ENCODE results near the gene ITIH6.
"Not testable (repeated sequence)": the region's sequence is repeated elsewhere in the genome, so short reads cannot be mapped to it uniquely, and the experiment has no call there.

Gene ITIH6, protein sequence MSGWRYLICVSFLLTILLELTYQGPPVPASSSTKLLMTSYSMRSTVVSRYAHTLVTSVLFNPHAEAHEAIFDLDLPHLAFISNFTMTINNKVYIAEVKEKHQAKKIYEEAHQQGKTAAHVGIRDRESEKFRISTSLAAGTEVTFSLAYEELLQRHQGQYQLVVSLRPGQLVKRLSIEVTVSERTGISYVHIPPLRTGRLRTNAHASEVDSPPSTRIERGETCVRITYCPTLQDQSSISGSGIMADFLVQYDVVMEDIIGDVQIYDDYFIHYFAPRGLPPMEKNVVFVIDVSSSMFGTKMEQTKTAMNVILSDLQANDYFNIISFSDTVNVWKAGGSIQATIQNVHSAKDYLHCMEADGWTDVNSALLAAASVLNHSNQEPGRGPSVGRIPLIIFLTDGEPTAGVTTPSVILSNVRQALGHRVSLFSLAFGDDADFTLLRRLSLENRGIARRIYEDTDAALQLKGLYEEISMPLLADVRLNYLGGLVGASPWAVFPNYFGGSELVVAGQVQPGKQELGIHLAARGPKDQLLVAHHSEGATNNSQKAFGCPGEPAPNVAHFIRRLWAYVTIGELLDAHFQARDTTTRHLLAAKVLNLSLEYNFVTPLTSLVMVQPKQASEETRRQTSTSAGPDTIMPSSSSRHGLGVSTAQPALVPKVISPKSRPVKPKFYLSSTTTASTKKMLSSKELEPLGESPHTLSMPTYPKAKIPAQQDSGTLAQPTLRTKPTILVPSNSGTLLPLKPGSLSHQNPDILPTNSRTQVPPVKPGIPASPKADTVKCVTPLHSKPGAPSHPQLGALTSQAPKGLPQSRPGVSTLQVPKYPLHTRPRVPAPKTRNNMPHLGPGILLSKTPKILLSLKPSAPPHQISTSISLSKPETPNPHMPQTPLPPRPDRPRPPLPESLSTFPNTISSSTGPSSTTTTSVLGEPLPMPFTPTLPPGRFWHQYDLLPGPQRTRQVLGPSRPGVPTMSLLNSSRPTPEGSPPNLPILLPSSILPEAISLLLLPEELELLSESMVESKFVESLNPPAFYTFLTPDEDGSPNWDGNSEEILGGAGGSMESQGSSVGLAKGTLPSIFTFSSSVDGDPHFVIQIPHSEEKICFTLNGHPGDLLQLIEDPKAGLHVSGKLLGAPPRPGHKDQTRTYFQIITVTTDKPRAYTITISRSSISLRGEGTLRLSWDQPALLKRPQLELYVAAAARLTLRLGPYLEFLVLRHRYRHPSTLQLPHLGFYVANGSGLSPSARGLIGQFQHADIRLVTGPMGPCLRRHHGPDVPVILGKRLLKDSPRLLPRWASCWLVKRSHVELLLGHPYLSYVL

DNA sequence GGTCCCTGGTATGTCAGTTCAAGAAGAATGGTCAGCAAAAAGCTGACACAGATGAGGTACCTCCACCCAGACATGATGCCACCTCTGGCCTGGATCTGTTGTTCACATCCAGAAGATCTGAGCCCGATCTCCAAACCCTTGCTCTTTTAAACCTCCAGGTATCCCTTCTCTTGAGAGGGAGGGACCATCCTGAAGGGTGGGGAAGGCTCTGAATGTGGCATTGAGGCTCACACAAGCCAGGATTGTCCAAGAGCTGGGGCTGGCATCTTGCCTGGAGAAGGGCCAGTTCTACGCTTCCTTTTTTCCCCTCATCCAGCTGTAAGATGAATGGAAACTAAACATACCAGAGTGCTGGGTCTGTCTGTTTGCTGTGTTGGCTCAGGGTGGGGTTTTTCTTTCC lies at the start of gene ITIH6:
Gene ITIH6 (minus strand): TSS at position 119 of the 400 bp plus-strand sequence. CDS start 45 bp downstream, at position 74.
- Mint-ChIP-seq H3K9me3 (no peaks in the 10 kb centered on the region), H3K27me3 (no peaks in the 10 kb centered on the region), H3K27ac (no peak within 1 kb of the TSS), H3K4me1 (no peaks in the 10 kb centered on the region), H3K36me3 (no peaks in the 10 kb centered on the region), H3K4me3 (no peak within 1 kb of the TSS)

DNA sequence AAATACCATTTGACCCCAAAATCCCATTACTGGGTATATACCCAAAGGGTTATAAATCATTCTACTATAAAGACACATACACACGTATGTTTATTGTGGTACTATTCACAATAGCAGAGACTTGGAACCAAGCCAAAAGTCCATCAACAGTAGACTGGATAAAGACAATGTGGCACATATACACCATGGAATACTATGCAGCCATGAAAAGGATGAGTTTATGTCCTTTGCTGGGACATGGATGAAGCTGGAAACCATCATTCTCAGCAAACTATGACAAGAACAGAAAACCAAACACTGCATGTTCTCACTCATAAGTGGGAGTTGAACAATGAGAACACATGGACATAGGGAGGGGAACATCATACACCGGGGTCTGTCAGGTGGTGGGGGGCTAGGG lies 49.6 kb upstream of the ITIH6 start:
- not testable (repeated sequence) for H3K27me3 Mint-ChIP-seq, H3K36me3 Mint-ChIP-seq, H3K4me1 Mint-ChIP-seq, H3K27ac Mint-ChIP-seq, H3K4me3 Mint-ChIP-seq, H3K9me3 Mint-ChIP-seq

DNA sequence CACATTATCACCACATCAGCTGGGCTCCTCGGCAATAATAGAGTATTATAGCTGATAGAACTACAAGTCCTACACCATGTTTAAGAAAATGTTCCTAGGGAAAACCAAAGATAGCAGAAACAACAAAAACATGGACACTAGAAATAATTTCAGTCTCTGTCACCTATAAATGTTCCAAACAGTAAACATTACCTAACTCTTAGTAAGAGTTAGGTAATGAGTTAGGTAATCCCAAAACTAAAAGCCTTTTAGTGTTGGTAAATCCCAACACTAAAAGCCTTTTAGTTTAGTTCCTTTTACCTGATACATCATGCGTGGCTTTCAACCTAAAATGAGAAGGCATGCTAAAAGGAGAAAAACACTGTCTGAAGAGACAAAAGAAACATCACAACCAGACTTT lies 45.0 kb upstream of the ITIH6 start:
- Mint-ChIP-seq H3K4me1 (no peaks in the 10 kb centered on the region), H3K27ac (no peak overlapping the region), H3K9me3 (no peaks in the 10 kb centered on the region), H3K27me3 (no peaks in the 10 kb centered on the region), H3K36me3 (no peaks in the 10 kb centered on the region), H3K4me3 (no peak overlapping the region)

DNA sequence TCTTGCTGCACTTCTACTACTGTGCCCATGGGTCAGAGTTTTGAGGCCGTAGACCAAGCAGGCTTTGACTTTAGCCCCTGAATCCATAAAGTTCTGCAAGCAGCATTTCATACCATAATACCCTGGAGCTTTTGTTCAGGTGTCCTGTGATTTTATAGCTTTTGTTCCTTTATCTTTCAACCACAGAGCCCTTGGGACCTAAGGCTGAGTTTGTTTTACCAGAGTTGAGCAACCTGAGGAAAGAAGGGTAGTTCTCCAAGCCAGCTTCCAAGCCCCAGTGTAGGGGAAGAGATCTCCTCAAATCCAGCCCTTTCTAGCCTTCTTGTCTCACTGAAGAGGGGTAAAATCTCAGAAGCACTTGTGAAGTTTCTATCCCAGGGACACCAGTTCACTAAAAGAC lies 44.6 kb upstream of the ITIH6 start:
- H3K4me3 Mint-ChIP-seq: no peak overlapping the region
- no peaks in the 10 kb centered on the region for H3K9me3 Mint-ChIP-seq
- H3K4me1 Mint-ChIP-seq: no peaks in the 10 kb centered on the region
- H3K27ac Mint-ChIP-seq: no peak overlapping the region
- H3K27me3 Mint-ChIP-seq: no peaks in the 10 kb centered on the region
- no peaks in the 10 kb centered on the region for H3K36me3 Mint-ChIP-seq

DNA sequence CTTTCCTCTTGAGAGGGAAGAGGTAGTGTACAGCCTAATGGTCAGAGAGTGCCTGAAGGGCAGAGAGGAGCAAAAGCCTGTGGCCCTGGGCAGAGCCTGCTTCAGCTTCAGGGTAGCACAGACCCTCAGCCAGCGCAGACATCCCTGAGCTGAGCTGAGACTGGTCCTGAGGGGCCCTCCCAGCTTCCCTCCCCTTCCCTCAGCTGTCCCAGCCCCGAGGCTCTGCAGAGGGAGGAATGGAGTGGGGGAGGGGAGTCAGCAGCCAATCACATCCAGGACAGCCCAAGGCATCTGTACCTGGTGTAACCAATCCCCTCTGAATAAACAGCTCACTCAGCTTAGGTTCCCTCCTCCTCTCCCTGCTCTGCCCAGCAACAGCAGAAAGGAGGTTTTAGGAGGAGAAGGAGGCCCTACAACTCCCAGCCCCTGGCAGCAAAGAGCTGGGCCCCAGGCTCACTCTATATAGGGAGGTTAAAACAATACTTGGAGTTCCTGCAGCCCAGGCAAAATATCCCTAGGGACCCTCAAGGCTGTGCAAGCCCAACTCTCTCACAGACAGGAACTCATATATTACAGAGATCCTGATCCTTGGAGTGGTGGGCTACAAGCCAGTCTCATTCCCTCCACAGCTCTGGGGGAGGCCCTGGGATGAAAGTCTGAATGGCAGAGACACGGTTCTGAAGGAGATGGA lies 43.3 kb upstream of the ITIH6 start:
- H3K9me3 Mint-ChIP-seq, H3K36me3 Mint-ChIP-seq, H3K27ac Mint-ChIP-seq, H3K4me3 Mint-ChIP-seq, H3K27me3 Mint-ChIP-seq, H3K4me1 Mint-ChIP-seq: not testable (repeated sequence)

DNA sequence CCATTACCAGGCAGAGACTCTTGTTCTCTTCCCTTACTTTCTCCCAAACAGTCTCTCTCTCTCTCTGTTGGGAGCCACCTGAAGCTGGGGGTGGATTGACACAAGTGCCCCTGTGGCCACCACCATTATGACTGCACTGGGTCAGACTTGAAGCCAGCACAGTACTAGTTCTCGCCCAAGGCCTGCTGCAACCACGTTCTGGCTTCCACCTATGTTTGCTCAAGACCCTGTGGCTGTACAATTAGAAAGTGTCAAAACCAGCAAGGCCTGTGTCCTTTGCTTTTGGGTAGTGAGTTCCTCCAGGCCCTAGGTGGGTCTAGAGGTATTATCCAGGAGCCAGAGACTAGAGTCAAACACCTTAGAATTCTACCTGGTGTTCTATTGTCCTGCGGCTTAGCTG lies 40.5 kb upstream of the ITIH6 start:
- Mint-ChIP-seq H3K36me3 (no peaks in the 10 kb centered on the region), H3K9me3 (no peaks in the 10 kb centered on the region), H3K27ac (no peak overlapping the region), H3K4me3 (no peak overlapping the region), H3K27me3 (no peaks in the 10 kb centered on the region), H3K4me1 (no peaks in the 10 kb centered on the region)

DNA sequence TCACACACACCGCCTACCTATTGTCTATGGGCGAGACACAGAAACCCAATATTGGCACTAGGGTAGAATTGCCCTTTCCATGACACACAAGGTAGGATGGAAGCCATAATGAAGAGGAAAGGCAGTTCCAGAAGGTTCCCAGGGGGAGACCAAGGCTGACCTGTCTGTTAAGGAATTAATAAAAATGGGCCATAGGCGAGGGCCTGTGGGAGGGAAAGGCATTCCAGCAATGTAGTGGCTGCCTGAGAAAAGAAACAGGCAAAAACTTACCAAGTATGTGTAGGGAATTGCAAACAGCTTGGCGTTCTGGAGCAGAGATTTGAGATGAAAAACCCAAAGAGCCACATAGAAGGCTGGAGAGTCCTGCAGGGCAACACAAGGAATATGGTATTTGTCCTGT lies 28.5 kb upstream of the ITIH6 start:
- H3K9me3 Mint-ChIP-seq: no peaks in the 10 kb centered on the region
- no peaks in the 10 kb centered on the region for H3K36me3 Mint-ChIP-seq
- H3K27ac Mint-ChIP-seq: no peak overlapping the region
- H3K27me3 Mint-ChIP-seq: no peaks in the 10 kb centered on the region
- H3K4me1 Mint-ChIP-seq: peaks cover 4% of the 10 kb centered on the region
- no peak overlapping the region for H3K4me3 Mint-ChIP-seq

DNA sequence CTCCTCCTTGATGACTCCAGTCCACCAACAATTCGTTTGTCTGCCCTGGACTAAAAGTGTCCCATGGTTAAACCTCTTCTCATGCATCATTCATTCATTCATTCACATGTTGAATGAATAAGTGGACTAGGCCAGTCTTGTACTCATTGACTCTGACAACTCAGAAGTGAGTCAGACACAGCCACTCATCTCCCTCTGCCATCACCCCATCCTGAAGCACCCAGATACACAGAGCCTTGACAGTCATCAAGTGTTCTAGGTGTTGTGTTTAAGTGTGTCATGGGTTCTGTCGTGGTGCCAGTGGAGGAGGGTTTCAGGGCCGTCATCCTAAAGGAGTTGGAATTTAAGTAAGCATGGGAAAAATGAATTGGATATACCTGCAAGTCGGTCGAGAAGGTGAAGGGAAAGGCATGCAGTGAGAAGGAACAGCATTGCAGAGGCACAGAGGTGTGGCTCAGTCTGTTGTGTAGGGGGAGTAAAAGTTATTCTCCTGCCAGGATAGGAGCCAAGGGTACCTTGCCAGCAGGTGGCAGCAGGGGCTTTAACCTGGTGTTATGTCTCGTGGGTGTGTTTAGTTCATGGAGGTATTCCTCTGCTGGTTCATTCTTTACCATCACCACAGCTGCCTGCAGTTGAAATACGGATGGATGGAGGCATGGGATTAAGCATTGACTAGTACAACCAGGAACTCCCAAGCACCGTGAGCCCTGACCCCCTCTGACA lies 27.8 kb upstream of the ITIH6 start:
- Mint-ChIP-seq H3K9me3 (no peaks in the 10 kb centered on the region), H3K4me3 (no peak overlapping the region), H3K27ac (no peak overlapping the region), H3K36me3 (no peaks in the 10 kb centered on the region), H3K4me1 (peaks cover 4% of the 10 kb centered on the region), H3K27me3 (no peaks in the 10 kb centered on the region)

DNA sequence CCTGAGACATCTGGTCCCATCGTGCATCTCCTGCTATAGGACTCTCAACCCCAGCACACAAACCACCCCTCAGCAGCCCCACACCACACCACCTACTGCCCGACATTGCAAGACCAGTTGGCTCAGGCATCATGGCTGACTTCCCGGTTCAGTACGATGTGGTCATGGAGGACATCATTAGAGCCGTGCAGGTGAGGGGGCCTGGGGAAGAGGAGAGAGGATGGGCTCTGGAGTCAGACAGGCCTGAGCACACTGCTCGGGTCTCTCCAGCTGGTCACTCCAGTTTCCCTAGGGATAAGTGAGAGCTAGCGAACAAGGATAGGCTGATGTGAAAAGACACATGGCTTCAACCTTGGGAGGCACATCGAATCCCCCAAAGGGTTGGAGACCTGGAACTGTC lies 26.7 kb upstream of the ITIH6 start:
- Mint-ChIP-seq H3K4me1 (peaks cover 4% of the 10 kb centered on the region), H3K9me3 (no peaks in the 10 kb centered on the region), H3K4me3 (no peak overlapping the region), H3K27ac (no peak overlapping the region), H3K36me3 (no peaks in the 10 kb centered on the region), H3K27me3 (no peaks in the 10 kb centered on the region)

DNA sequence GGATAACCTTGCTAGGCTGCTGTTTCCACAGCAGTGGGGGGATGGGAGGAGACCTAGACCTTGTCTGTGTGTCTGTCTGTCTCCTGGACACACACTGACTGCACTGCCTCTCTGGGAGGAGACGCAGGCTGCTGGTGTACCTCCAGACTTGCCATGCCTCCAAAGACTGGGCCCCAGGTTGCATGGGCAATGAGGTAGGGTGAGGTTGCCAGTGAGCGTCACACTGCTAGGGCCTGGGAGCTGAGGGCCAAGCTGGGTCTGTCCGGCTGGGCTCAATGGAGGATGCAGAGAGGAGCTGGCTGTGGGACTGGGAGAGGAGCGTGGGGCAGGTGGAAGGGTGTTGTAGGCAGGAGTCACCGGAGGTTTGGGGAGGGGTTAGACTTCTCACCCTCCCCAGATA lies 26.1 kb upstream of the ITIH6 start:
- Mint-ChIP-seq H3K4me1 (peaks cover 4% of the 10 kb centered on the region), H3K27ac (no peak overlapping the region), H3K27me3 (no peaks in the 10 kb centered on the region), H3K4me3 (no peak overlapping the region), H3K9me3 (no peaks in the 10 kb centered on the region), H3K36me3 (no peaks in the 10 kb centered on the region)

DNA sequence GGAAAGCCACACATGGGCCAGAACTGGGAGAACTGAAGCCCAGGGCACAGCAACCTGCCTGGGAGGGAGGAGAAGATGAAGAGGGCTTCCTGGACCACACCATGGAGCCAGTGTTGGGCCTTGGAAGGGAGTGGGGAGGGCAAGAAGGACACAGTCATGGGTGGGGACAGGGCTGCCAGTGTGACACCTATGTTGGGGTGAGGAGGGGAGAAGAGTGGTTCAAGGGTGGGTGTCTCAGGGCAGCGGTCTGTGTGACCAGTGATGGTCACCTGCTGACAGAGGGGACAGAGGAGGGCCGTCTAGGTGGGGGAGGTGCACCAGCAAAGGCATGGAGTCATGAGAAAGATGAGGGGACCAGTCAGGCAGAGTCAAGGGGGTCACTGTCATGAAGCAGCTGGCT lies 23.3 kb upstream of the ITIH6 start:
- Mint-ChIP-seq H3K27me3 (no peaks in the 10 kb centered on the region), H3K27ac (no peak overlapping the region), H3K36me3 (peaks cover 1% of the 10 kb centered on the region), H3K9me3 (no peaks in the 10 kb centered on the region), H3K4me1 (peaks cover 4% of the 10 kb centered on the region), H3K4me3 (no peak overlapping the region)

DNA sequence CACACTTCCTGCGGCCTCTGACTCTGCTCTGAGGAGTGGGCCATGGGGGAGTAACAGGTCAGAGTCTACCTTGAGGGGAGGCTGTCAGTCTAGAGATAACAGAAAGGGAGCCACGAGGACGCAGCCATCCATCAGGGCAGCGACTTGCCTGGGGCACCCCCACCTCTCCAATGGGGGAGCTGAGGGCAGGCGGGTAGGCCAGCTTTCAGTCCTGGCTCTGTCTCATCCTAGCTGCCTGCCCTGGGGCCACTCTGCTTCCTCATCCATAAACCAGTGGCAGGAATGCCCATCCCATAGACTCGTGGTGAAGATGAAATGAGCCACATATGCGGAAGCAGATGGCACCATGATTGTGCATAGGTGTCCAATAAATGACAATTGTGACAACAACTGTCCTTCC lies 22.7 kb upstream of the ITIH6 start:
- Mint-ChIP-seq H3K4me1 (peaks cover 1% of the 10 kb centered on the region), H3K27ac (no peak overlapping the region), H3K4me3 (no peak overlapping the region), H3K36me3 (peaks cover 4% of the 10 kb centered on the region), H3K9me3 (no peaks in the 10 kb centered on the region), H3K27me3 (no peaks in the 10 kb centered on the region)

DNA sequence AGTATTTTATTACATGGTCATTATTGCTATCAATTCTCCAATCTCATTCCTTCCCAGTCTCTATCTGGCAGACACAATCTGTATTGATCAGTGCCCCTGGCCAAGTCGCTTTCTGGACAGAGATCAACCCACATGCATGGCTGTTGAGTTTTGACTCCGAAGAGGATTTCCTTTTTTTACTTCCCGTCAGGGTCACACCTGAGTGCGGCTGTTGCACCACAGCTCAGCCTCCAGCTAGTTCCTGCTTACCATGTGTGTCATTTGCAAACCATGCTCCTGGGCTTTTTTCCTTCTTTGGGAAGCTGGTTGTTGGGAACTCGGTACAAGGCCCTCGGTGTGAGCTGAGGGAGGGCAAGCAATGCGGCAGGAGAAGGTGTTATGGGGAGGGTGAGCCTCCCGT lies 21.1 kb upstream of the ITIH6 start:
- Mint-ChIP-seq H3K27ac (no peak overlapping the region), H3K4me3 (no peak overlapping the region), H3K4me1 (no peaks in the 10 kb centered on the region), H3K36me3 (peaks cover 7% of the 10 kb centered on the region), H3K9me3 (no peaks in the 10 kb centered on the region), H3K27me3 (no peaks in the 10 kb centered on the region)

DNA sequence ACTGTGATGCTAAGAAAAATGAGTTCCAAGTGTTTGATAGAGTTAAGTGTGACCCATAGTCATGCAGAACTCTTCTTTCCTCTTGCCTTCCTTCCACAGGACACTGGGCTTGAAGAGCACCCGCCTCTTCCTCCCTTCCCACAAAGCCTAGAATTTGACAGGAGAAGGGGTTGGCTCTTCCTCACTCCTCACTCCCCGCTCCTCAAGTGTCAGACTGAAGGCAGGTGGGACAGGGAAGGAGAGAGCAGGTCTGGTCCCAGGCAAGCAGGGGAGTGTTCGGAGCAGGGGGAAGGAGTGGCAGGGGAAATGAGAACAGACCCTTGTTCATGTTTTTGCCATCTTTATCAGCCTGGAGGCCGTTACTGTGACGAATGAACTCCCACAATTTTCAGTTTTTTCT lies 20.2 kb upstream of the ITIH6 start:
- no peaks in the 10 kb centered on the region for H3K27me3 Mint-ChIP-seq
- no peak overlapping the region for H3K27ac Mint-ChIP-seq
- H3K4me3 Mint-ChIP-seq: no peak overlapping the region
- H3K4me1 Mint-ChIP-seq: no peaks in the 10 kb centered on the region
- no peaks in the 10 kb centered on the region for H3K9me3 Mint-ChIP-seq
- H3K36me3 Mint-ChIP-seq: peaks cover 9% of the 10 kb centered on the region

All from activated naive CD4-positive, alpha-beta T cell treated with anti-CD3 and anti-CD28 coated beads, Interleukin-2, amount 50 U/mL, for 24 hours (primary cell).